Gastroesophageal sphincter (tissue), 3 donors: ENCODE measurements around the gene ETFB.

ENCODE experiments used
- CTCF ChIP-seq, 4 experiments: fragments of 200-600 bp in 2 of 4; fragments of 450-650 bp in 2 of 4; sonication (generic) in 1 of 4; IDR thresholded peaks; one replicate each; pipeline ENCODE4 v1.5.1; 2017 to 2019; ENCODE audit warnings: antibody characterized with exemption in 4 of 4, mild to moderate bottlenecking in 2 of 4, moderate library complexity in 2 of 4
- POLR2A ChIP-seq, 2 donors: fragments of 450-650 bp; IDR thresholded peaks; one replicate each; pipeline ENCODE4 v1.6.1; 2017; ENCODE audit warnings: antibody characterized with exemption in 2 of 2, mild to moderate bottlenecking in 2 of 2, moderate library complexity in 1 of 2

DNA sequence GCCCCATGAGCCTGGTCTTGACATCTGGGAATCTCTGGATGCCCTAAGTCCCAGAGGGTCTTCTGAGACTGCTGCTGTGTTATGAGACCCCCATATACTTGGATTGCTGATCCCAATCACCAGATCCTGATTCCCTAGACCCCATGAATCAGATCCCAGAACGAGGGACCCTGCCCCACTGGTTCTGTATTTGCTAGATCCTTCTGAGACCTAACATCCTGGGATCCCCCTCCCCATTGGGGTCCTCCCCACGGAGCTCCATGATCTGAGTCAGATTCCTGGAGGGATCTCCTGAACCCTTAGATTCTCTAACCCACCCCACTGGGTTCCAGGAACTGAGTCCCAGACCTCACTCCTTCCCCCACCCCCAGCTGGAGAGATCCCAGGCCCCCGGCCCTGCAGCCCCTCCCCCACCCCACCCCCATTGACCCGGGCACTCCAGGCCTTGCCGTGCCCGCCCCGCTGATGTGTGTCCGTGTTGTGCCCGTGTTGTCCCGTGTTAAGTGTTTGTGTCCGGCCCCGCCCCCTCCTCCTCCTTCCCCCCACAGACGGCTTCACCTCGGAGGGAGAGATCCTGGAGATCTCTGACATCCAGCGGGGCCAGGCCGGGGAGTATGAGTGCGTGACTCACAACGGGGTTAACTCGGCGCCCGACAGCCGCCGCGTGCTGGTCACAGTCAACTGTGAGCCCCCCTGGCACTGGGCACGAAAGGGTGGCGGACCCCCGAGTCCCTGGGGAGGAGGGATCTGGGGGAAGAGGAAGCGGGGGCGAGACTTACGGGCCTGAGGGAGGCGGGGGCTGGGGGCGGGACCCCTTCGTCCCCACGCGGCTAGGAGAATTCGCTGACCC, 39.7 kb downstream of the ETFB start:
- TF ChIP-seq POLR2A (IDR thresholded peaks at IDR 0.05), result no peak
- no peak for TF ChIP-seq CTCF (IDR thresholded peaks at IDR 0.05)
